HCT116 (cell line): ENCODE results near the gene TPK1.
A peak's percentile ranks its signal among the peaks of the same experiment; 100 is the strongest.

Source experiments
- EZH2 ChIP-seq: fragments of 200-600 bp; sonication (generic); IDR thresholded peaks from 2 replicates; pipeline ENCODE4 v1.6.1; 2017; ENCODE audit warnings: antibody characterized with exemption, mixed run types
- EZH2phosphoT487 ChIP-seq: fragments of 200-600 bp; IDR thresholded peaks from 2 replicates; pipeline ENCODE4 v1.6.1; 2018; ENCODE audit warnings: antibody characterized with exemption, borderline replicate concordance
- POLR2A ChIP-seq: IDR thresholded peaks from 2 replicates; pipeline ENCODE4 v1.7.0; 2011; ENCODE audit warnings: borderline replicate concordance; ENCODE audit not compliant: insufficient read depth, insufficient read length; ENCODE audit errors: extremely low read depth
- POLR2AphosphoS5 ChIP-seq: IDR thresholded peaks from 2 replicates; pipeline ENCODE4 v1.6.1; 2011; ENCODE audit warnings: mild to moderate bottlenecking, low read depth, low read length, moderate library complexity
- SIN3A ChIP-seq: IDR thresholded peaks from 2 replicates; pipeline ENCODE4 v1.6.1; 2012; ENCODE audit warnings: low read depth
- SP1 ChIP-seq: IDR thresholded peaks from 2 replicates; pipeline ENCODE4 v1.6.1; 2012; ENCODE audit warnings: low read depth
- YY1 ChIP-seq: IDR thresholded peaks from 2 replicates; pipeline ENCODE4 v1.6.1; 2011; ENCODE audit warnings: low read length, low read depth, moderate library complexity, mild to moderate bottlenecking; ENCODE audit not compliant: insufficient replicate concordance; ENCODE audit errors: extremely low read depth
- ZNF274 ChIP-seq: fragments of 200-500 bp; sonication (Bioruptor generic); IDR thresholded peaks from 2 replicates; pipeline ENCODE4 v1.6.1; 2014; ENCODE audit warnings: mild to moderate bottlenecking, low read depth, low read length, inconsistent platforms
- TF ChIP-seq, protein P1 (sequence below), 3 experiments: fragments of 200-600 bp in 1 of 3; sonication (generic) in 1 of 3; IDR thresholded peaks in 2 of 3; conservative IDR thresholded peaks in 1 of 3; 2 replicates each; pipeline ENCODE4 v1.5.1; 2012 to 2017; ENCODE audit warnings: low read depth in 2 of 3, low read length in 2 of 3, antibody characterized with exemption in 1 of 3, borderline replicate concordance in 1 of 3, control low read depth in 1 of 3, mild to moderate bottlenecking in 1 of 3, mixed read lengths in 1 of 3, mixed run types in 1 of 3, moderate library complexity in 1 of 3; ENCODE audit not compliant: insufficient read depth in 1 of 3
- TF ChIP-seq, protein P2 (sequence below): IDR thresholded peaks from 2 replicates; pipeline ENCODE4 v1.6.1; 2012; ENCODE audit warnings: low read depth
- TF ChIP-seq, protein P3 (sequence below): IDR thresholded peaks from 2 replicates; pipeline ENCODE4 v1.6.1; 2011; ENCODE audit warnings: mild to moderate bottlenecking, low read length, moderate library complexity; ENCODE audit not compliant: insufficient replicate concordance; ENCODE audit errors: extremely low read depth
- TF ChIP-seq, protein P4 (sequence below): IDR thresholded peaks from 2 replicates; pipeline ENCODE4 v1.6.1; 2012
- TF ChIP-seq, protein P5 (sequence below): IDR thresholded peaks from 2 replicates; pipeline ENCODE4 v1.6.1; 2012

DNA sequence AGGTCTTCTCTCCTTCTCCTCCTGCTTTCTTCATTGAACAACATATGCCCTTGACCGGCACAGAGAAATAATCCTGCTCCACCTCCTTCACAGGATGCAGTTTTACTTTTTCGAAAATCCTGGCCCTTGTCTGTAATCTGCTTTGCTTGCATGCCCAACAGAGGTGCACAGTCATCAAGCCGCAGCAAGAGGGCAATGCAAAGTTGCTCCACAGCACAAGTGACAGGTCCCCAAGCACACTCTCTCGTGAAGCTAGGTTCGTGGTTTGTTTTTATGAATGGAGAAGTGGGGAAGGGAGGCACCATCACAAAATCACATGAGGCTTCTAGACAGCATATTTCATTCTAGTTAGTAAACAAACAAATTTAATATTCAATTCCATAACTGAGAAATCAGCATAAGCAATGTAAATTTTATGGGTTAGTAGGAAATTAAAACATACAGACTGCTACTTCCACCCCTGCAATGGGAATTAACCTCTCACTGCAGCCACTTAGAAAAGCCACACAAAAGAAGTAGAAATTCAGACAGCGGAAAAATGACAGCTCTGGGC is 178.8 kb downstream of the TPK1 start:
- TF ChIP-seq, protein P1, sequence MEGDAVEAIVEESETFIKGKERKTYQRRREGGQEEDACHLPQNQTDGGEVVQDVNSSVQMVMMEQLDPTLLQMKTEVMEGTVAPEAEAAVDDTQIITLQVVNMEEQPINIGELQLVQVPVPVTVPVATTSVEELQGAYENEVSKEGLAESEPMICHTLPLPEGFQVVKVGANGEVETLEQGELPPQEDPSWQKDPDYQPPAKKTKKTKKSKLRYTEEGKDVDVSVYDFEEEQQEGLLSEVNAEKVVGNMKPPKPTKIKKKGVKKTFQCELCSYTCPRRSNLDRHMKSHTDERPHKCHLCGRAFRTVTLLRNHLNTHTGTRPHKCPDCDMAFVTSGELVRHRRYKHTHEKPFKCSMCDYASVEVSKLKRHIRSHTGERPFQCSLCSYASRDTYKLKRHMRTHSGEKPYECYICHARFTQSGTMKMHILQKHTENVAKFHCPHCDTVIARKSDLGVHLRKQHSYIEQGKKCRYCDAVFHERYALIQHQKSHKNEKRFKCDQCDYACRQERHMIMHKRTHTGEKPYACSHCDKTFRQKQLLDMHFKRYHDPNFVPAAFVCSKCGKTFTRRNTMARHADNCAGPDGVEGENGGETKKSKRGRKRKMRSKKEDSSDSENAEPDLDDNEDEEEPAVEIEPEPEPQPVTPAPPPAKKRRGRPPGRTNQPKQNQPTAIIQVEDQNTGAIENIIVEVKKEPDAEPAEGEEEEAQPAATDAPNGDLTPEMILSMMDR (IDR thresholded peaks at IDR 0.05 in 2 of 3, conservative IDR thresholded peaks at IDR 0.05 in 1 of 3; ENCODE audit: borderline replicate concordance in 1 of 3, insufficient read depth in 1 of 3, low read depth in 2 of 3, low read length in 2 of 3), result peak in 1 of 3 experiments; percentile 13; a peak in 1 of 6 replicates
- TF ChIP-seq, protein P2, sequence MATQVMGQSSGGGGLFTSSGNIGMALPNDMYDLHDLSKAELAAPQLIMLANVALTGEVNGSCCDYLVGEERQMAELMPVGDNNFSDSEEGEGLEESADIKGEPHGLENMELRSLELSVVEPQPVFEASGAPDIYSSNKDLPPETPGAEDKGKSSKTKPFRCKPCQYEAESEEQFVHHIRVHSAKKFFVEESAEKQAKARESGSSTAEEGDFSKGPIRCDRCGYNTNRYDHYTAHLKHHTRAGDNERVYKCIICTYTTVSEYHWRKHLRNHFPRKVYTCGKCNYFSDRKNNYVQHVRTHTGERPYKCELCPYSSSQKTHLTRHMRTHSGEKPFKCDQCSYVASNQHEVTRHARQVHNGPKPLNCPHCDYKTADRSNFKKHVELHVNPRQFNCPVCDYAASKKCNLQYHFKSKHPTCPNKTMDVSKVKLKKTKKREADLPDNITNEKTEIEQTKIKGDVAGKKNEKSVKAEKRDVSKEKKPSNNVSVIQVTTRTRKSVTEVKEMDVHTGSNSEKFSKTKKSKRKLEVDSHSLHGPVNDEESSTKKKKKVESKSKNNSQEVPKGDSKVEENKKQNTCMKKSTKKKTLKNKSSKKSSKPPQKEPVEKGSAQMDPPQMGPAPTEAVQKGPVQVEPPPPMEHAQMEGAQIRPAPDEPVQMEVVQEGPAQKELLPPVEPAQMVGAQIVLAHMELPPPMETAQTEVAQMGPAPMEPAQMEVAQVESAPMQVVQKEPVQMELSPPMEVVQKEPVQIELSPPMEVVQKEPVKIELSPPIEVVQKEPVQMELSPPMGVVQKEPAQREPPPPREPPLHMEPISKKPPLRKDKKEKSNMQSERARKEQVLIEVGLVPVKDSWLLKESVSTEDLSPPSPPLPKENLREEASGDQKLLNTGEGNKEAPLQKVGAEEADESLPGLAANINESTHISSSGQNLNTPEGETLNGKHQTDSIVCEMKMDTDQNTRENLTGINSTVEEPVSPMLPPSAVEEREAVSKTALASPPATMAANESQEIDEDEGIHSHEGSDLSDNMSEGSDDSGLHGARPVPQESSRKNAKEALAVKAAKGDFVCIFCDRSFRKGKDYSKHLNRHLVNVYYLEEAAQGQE, result no peak
- TF ChIP-seq POLR2A (no peak), SP1 (no peak), SIN3A (no peak), EZH2 (no peak), POLR2AphosphoS5 (no peak), EZH2phosphoT487 (no peak), YY1 (no peak), ZNF274 (no peak)
- TF ChIP-seq, protein P3, sequence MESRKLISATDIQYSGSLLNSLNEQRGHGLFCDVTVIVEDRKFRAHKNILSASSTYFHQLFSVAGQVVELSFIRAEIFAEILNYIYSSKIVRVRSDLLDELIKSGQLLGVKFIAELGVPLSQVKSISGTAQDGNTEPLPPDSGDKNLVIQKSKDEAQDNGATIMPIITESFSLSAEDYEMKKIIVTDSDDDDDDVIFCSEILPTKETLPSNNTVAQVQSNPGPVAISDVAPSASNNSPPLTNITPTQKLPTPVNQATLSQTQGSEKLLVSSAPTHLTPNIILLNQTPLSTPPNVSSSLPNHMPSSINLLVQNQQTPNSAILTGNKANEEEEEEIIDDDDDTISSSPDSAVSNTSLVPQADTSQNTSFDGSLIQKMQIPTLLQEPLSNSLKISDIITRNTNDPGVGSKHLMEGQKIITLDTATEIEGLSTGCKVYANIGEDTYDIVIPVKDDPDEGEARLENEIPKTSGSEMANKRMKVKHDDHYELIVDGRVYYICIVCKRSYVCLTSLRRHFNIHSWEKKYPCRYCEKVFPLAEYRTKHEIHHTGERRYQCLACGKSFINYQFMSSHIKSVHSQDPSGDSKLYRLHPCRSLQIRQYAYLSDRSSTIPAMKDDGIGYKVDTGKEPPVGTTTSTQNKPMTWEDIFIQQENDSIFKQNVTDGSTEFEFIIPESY, result no peak
- TF ChIP-seq, protein P4, sequence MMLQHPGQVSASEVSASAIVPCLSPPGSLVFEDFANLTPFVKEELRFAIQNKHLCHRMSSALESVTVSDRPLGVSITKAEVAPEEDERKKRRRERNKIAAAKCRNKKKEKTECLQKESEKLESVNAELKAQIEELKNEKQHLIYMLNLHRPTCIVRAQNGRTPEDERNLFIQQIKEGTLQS, result no peak
- TF ChIP-seq, protein P5, sequence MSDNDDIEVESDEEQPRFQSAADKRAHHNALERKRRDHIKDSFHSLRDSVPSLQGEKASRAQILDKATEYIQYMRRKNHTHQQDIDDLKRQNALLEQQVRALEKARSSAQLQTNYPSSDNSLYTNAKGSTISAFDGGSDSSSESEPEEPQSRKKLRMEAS, result no peak
